VCaP (cell line): ENCODE measurements around the gene KIF5A.

Source experiments
- H3K27ac ChIP-seq: fragments of 450-650 bp; 2 replicates; pipeline ENCODE4 v1.5.1; 2017
- TF ChIP-seq, protein P1 (sequence below): fragments of 450-650 bp; conservative IDR thresholded peaks from 2 replicates; pipeline ENCODE4 v1.5.1; 2017; ENCODE audit warnings: mild to moderate bottlenecking, moderate library complexity

The KIF5A gene

DNA sequence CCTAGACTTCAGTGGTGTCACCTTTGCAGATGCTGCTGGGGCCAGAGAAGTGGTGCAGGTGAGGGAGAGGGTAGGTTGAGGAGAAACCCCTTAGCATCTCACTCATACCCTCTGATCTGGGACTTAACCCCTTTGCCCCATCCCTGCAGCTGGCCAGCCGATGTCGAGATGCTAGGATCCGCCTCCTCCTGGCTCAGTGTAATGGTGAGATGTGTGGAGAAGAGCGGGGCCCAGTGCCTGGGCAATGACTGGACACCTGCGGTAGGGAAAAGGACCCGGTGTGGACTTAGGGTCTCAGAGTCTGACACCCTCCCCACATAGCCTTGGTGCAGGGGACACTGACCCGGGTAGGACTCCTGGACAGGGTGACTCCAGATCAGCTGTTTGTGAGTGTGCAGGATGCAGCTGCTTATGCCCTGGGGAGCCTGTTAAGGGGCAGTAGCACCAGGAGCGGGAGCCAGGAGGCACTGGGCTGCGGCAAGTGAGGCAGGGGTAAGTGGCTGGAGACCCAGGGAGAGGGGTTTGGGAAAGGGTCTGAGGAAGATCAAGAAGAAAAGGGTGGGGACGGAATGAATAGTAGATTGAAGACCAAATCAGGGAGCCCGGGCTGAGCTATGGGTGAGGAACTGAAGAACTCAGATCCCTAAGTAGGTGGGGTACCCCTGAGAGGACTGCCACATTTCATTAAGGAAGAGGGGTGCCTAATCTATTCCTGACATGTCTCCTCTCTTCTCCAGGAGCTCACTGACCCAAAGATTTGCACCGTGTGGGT, 75.6 kb downstream of the KIF5A start:
- TF ChIP-seq, protein P1, sequence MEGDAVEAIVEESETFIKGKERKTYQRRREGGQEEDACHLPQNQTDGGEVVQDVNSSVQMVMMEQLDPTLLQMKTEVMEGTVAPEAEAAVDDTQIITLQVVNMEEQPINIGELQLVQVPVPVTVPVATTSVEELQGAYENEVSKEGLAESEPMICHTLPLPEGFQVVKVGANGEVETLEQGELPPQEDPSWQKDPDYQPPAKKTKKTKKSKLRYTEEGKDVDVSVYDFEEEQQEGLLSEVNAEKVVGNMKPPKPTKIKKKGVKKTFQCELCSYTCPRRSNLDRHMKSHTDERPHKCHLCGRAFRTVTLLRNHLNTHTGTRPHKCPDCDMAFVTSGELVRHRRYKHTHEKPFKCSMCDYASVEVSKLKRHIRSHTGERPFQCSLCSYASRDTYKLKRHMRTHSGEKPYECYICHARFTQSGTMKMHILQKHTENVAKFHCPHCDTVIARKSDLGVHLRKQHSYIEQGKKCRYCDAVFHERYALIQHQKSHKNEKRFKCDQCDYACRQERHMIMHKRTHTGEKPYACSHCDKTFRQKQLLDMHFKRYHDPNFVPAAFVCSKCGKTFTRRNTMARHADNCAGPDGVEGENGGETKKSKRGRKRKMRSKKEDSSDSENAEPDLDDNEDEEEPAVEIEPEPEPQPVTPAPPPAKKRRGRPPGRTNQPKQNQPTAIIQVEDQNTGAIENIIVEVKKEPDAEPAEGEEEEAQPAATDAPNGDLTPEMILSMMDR = no peak
- H3K27ac ChIP-seq = no peak overlapping the region

DNA sequence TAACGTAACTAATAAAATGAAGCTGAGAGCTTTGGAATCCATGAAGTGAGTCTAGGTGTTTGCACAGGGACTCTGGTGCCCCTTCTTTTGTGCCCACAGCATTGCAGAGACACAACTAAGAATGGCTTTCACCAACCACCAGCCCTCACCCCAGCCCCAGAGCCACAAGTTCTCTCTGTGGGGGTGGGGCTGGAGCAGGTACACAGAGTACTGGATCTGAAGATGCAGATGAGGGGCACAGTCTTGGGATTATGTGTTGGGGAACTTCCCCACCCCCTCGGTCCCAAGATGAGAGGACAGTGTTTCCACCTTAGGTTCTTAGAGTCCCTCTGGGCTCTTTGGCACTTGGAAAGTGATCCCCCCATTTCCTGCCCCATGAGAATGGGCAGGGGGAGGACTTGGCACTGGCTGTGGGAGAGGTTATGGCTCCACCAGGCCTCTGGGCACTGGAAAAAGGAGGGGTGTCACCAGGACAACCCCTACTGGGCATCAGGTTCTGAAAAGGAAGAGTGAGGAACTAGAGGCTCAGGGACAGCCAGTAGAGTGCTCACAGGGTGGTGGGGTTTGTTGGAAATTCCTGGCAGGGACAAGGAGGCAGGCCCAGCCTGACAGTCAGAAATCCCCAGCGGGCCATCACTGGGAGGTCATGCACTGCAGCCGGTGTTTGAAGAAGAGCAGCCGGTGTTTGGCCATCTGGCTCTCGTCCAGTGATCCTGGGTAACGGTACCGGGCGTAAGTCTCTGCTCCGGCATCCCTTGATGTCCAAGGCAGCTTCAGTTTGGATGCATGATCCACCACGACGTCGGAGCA, 76.5 kb downstream of the KIF5A start:
- TF ChIP-seq, protein P1 = no peak
- H3K27ac ChIP-seq = no peak overlapping the region

- TF ChIP-seq, protein P1 = no peak
- no peak overlapping the region for H3K27ac ChIP-seq
Observed at GRCh38 chr12:57626921-57627445, 77.1 kb downstream of the KIF5A start.

DNA sequence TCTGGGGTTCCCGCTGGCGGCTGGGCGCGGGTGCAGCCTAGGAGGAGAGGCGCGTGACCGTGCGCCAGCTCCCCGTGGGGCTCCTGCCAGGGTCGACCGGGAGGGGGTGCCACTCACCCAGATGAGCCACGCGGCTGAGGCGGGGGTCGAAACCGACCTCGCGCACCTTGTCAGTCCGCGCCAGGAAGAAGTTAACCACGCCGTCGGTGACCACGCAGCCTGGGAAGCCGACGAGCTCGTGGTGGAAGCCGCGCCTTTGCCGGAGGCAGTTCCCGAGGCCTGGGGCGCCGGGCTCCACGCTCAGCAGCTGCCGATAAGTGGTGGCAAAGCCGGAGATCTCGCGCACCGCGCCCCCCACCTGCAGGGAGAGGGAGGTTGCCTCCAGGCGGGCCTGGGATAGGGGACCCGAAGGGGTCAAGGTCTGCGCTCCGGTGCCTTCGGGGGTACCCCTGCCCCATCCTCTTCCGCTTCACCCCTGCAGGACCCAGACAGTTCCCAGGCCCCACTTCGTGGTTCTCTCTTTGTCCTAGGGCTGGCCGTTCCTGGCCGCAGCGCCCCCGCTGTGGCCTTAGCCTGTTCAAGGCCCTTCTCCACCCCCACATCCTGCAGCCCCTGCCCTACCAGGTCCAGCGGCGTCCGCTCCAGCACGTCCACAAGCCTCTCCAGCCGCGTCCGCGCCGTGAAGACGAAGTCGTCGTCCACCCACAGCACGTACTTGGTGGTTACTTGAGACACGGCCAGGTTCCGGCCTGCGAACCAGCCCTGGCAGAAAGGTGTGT, 77.8 kb downstream of the KIF5A start:
- no peak overlapping the region for H3K27ac ChIP-seq
- TF ChIP-seq, protein P1 = no peak

DNA sequence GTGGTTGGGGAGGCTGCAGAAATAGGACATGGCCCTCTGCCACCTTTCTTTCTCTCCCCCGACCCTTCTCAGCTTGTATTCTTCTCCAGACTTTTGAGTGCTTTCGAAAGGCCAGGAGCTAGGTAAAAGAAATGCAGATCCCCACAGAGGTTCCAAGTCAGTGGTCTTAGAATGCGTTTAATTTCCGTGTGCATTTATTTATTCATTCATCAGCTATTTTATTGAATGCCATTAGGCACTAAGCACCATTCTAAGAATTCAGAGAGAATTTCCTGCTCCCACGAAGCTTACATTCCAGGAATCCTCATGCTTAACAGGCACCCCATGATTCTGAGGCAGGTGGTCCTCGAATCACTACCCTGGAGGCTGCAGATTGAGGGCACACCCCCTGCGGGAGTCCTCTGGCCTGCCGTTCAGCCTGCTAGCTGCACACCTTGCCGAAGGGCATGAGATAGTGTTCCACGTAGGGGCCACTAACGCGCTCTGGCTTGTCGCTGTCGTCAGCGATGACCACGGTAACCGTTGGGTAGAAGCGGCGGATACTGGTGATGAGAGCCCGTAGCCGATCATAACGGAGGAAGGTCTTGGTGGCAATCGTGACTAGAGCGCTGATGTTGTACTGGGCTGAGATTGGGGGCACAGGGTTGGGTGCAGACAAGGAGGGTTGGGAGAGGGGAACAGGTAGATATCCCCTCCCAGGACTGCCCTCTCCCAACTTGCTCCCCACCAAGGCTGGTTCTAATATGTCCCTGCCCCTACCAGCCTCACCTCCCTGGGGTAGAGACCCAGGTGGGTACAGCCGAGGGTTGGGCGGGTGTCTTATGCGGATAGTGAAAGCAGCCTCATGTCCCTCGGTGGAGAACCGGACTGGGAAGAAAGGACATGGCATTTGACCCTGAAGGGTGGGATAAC, 78.7 kb downstream of the KIF5A start:
- no peak overlapping the region for H3K27ac ChIP-seq
- TF ChIP-seq, protein P1 = no peak

DNA sequence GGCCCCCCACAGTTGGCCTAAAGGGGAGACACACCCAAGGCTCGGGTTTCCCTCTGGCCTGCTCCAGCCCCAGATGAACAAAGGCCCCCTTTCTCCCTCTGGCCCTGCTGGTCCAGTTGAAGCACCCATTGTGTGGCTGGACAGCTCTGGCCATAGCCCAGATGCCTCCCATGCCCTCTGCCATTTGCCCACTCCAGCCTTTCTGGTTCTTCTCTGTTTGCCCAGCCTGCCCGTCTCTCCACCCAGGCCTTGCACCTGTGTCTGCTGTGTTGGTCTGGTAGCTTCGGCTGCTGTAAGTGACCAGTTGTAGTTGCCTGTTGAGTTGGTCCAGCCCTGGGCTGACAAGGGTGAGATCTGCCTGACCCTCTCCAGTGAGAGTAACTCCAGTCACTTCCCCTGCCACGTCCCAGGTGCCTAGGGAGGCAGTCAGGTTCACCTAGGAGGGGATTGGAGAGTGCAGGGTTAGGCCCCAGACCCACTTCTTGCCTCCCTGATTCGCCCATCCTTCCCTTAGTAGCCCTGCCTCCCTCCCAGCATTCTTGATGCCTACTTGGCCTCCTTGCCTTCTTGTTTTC, 80.1 kb downstream of the KIF5A start:
- TF ChIP-seq, protein P1 = no peak
- no peak overlapping the region for H3K27ac ChIP-seq
